Measurements from ENCODE around the gene SPN. TPM values are rescaled to one million over a fixed set of nuclear protein-coding genes. Genes with fewer than 3 reads are reported as not detected.

Gene SPN
- total RNA-seq, 1 experiment from 2014 or later = 0.47 TPM

- no peaks in the 10 kb centered on the region for H4K20me1 ChIP-seq (ENCODE audit: insufficient read depth)
- no peaks in the 10 kb centered on the region for H3K79me2 ChIP-seq (ENCODE audit: insufficient read depth, low read length)
- H3K36me3 ChIP-seq (ENCODE audit: control insufficient read depth in 1 of 2, insufficient read depth in 2 of 2, low read length in 2 of 2) = no peaks in the 10 kb centered on the region
- TF ChIP-seq MAX (IDR thresholded peaks at IDR 0.05) = no peak
- TF ChIP-seq REST (IDR thresholded peaks at IDR 0.05; ENCODE audit: low read depth) = no peak
- no peak for TF ChIP-seq ZFX (IDR thresholded peaks at IDR 0.05)
- TF ChIP-seq YY1 (IDR thresholded peaks at IDR 0.05; ENCODE audit: extremely low read depth, insufficient replicate concordance, low read depth, low read length) = no peak
- no peak for TF ChIP-seq POLR2AphosphoS5 (IDR thresholded peaks at IDR 0.05; ENCODE audit: low read depth, low read length)
- TF ChIP-seq ATF3 (IDR thresholded peaks at IDR 0.05) = no peak
- no peak for TF ChIP-seq POLR2A (IDR thresholded peaks at IDR 0.05; ENCODE audit: borderline replicate concordance, extremely low read depth, insufficient read depth, insufficient read length)
- no peak for TF ChIP-seq EGR1 (IDR thresholded peaks at IDR 0.05; ENCODE audit: low read depth)
- TF ChIP-seq EZH2 (IDR thresholded peaks at IDR 0.05) = no peak
- TF ChIP-seq EZH2phosphoT487 (IDR thresholded peaks at IDR 0.05; ENCODE audit: borderline replicate concordance) = no peak
- no peak for TF ChIP-seq SIN3A (IDR thresholded peaks at IDR 0.05; ENCODE audit: low read depth)
- TF ChIP-seq ZNF274 (IDR thresholded peaks at IDR 0.05; ENCODE audit: low read depth, low read length) = no peak
- no peak for TF ChIP-seq TCF7L2 (IDR thresholded peaks at IDR 0.05; ENCODE audit: borderline replicate concordance, extremely low read depth, insufficient read depth, insufficient read length)
- TF ChIP-seq CBX3 (IDR thresholded peaks at IDR 0.05; ENCODE audit: low read depth) = no peak
- no peak for TF ChIP-seq RAD21 (IDR thresholded peaks at IDR 0.05; ENCODE audit: low read depth)
- TF ChIP-seq CEBPB (IDR thresholded peaks at IDR 0.05; ENCODE audit: low read depth) = no peak
- no peak for TF ChIP-seq ELF1 (IDR thresholded peaks at IDR 0.05; ENCODE audit: borderline replicate concordance, low read depth)
- TF ChIP-seq JUND (IDR thresholded peaks at IDR 0.05) = no peak
- TF ChIP-seq ZBTB33 (IDR thresholded peaks at IDR 0.05; ENCODE audit: extremely low read depth, insufficient replicate concordance, low read length) = no peak
- peaks cover 5 to 11% of the 10 kb centered on the region in 2 experiments; a peak in 3 of 4 replicates for H3K4me1 ChIP-seq (ENCODE audit: control insufficient read depth in 1 of 2, insufficient read depth in 2 of 2, low read length in 2 of 2)
- ChIA-PET POLR2A (no interaction called here), RAD21 (ENCODE audit: low non-redundant PET in 1 of 2, low total read pairs in 2 of 2, uncharacterized antibody in 2 of 2, unreplicated experiment in 2 of 2) (no interaction called here), CTCF (interaction anchor here (1.9 kb wide), 1 partner anchor 8 kb away, joined by 13 read pairs; no protein-coding TSS in a partner anchor)
- DNase-seq (ENCODE audit: low read depth, low spot score) = no peak
- BruUV-seq (replicated peaks) = no TSS peak
- no peak overlapping the region for H3K4me3 ChIP-seq (replicated peaks in 1 of 2; ENCODE audit: low read depth in 1 of 2, low read length in 2 of 2)
- no peaks in the 10 kb centered on the region for H3K9me2 ChIP-seq (ENCODE audit: insufficient read depth)
- no peak overlapping the region for H2AFZ ChIP-seq (ENCODE audit: low read depth, low read length, poor library complexity, severe bottlenecking)
- no peak for ATAC-seq
- no peaks in the 10 kb centered on the region for H3K27me3 ChIP-seq (ENCODE audit: insufficient read depth, low read length)
- no peak overlapping the region for H3K4me2 ChIP-seq (ENCODE audit: low read length)
- H3K9ac ChIP-seq (ENCODE audit: low read length) = no peak overlapping the region
- H3K27ac ChIP-seq (ENCODE audit: low read depth, low read length) = no peak overlapping the region
- intact Hi-C loops (cut with micrococcal nuclease) = no loop called here
- H3K9me3 ChIP-seq (ENCODE audit: control insufficient read depth in 1 of 2, insufficient read depth in 1 of 2, low read depth in 1 of 2, low read length in 2 of 2) = no peaks in the 10 kb centered on the region
These were observed 46.0 kb downstream of the SPN start for GRCh38 chr16:29708917-29709600.
